Measurements from ENCODE around the gene PLXNB1. TPM values are rescaled to one million over a fixed set of nuclear protein-coding genes. Genes with fewer than 3 reads are reported as not detected.

Gene PLXNB1
- total RNA-seq, 1 donor from 2014 or later, result 115 TPM

- no peak for TF ChIP-seq CTCF (IDR thresholded peaks at IDR 0.05)
- Mint-ChIP-seq H3K9me3 (ENCODE audit: low read depth) (no peaks in the 10 kb centered on the region), H3K27ac (ENCODE audit: unreplicated experiment) (no peak overlapping the region), H3K36me3 (ENCODE audit: low read depth) (peaks cover 62% of the 10 kb centered on the region), H3K4me3 (ENCODE audit: unreplicated experiment) (no peak overlapping the region), H3K4me1 (ENCODE audit: low read depth) (no peaks in the 10 kb centered on the region), H3K27me3 (ENCODE audit: low read depth) (no peaks in the 10 kb centered on the region)
- peak; percentile 70 for DNase-seq (ENCODE audit: low spot score)
Observed at GRCh38 chr3:48410205-48411040, 19.5 kb downstream of the PLXNB1 start.

GRCh38 chr3:48409291-48410201, 20.3 kb downstream of the PLXNB1 start:
- no peak overlapping the region for H3K4me3 Mint-ChIP-seq (ENCODE audit: unreplicated experiment)
- H3K36me3 Mint-ChIP-seq (ENCODE audit: low read depth), result peaks cover 56% of the 10 kb centered on the region
- no peak for TF ChIP-seq CTCF (IDR thresholded peaks at IDR 0.05)
- H3K9me3 Mint-ChIP-seq (ENCODE audit: low read depth), result no peaks in the 10 kb centered on the region
- H3K4me1 Mint-ChIP-seq (ENCODE audit: low read depth), result no peaks in the 10 kb centered on the region
- no peaks in the 10 kb centered on the region for H3K27me3 Mint-ChIP-seq (ENCODE audit: low read depth)
- DNase-seq (ENCODE audit: low spot score), result peak; percentile 78
- H3K27ac Mint-ChIP-seq (ENCODE audit: unreplicated experiment), result no peak overlapping the region

- TF ChIP-seq CTCF (IDR thresholded peaks at IDR 0.05), result peak; percentile 19
- DNase-seq (ENCODE audit: low spot score), result peak; percentile 62
- Mint-ChIP-seq H3K36me3 (ENCODE audit: low read depth) (peaks cover 53% of the 10 kb centered on the region), H3K4me3 (ENCODE audit: unreplicated experiment) (no peak overlapping the region), H3K27ac (ENCODE audit: unreplicated experiment) (no peak overlapping the region), H3K9me3 (ENCODE audit: low read depth) (no peaks in the 10 kb centered on the region), H3K27me3 (ENCODE audit: low read depth) (no peaks in the 10 kb centered on the region), H3K4me1 (ENCODE audit: low read depth) (no peaks in the 10 kb centered on the region)
Observed at GRCh38 chr3:48408823-48409281, 21.0 kb downstream of the PLXNB1 start.

GRCh38 chr3:48407542-48408099, 22.3 kb downstream of the PLXNB1 start:
- TF ChIP-seq CTCF (IDR thresholded peaks at IDR 0.05), result no peak
- Mint-ChIP-seq H3K27me3 (ENCODE audit: low read depth) (no peaks in the 10 kb centered on the region), H3K27ac (ENCODE audit: unreplicated experiment) (no peak overlapping the region), H3K9me3 (ENCODE audit: low read depth) (no peaks in the 10 kb centered on the region), H3K4me3 (ENCODE audit: unreplicated experiment) (no peak overlapping the region), H3K36me3 (ENCODE audit: low read depth) (peaks cover 49% of the 10 kb centered on the region), H3K4me1 (ENCODE audit: low read depth) (peaks cover 7% of the 10 kb centered on the region)
- peak; percentile 44 for DNase-seq (ENCODE audit: low spot score)
